T1000 (cell line): ENCODE results near the gene DBNDD1.
A peak's percentile ranks its signal among the peaks of the same experiment; 100 is the strongest.

ENCODE experiments used
- DNase-seq: peaks from one replicate; lab custom pipeline; 2025; ENCODE audit warnings: mixed read lengths; lab: John Stamatoyannopoulos, UW

The DBNDD1 gene

DNA sequence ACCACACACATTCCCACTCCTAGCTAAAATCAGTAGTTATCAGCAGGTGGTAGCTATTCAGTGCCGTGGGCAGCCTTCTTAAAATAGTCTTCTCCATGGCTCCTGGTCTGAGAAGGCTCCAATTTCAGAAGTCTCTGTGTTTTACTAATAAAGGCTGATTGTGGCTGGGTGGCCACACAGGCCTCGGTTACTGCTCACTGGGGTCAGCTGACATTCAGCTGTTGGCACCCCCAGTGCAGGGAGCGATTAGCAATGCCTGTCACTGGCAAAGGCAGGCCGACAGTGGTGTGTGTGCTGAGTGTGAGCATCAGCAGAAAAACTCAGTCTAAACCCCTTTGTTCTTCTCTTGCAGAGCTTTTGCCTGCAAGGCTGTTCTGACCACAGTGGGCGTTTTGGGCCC lies 16.6 kb upstream of the DBNDD1 start:
- DNase-seq, result no peak

DNA sequence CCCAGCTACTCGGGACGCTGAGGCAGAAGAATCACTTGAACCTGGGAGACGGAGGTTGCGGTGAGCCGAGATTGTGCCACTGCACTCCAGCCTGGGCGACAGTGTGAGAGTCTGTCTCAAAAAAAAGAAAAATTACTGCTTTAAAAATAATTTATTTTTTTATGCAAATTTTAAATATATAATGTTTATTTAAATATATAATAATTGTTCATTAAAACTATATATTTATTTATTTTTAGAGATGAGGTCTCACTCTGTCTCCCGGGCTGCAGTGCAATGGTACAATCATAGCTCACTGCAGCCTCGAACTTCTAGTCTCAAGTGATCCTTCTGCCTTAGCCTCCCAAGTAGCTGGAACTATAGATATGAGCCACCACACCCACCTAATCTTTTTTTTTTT lies 15.2 kb upstream of the DBNDD1 start:
- no peak for DNase-seq

DNA sequence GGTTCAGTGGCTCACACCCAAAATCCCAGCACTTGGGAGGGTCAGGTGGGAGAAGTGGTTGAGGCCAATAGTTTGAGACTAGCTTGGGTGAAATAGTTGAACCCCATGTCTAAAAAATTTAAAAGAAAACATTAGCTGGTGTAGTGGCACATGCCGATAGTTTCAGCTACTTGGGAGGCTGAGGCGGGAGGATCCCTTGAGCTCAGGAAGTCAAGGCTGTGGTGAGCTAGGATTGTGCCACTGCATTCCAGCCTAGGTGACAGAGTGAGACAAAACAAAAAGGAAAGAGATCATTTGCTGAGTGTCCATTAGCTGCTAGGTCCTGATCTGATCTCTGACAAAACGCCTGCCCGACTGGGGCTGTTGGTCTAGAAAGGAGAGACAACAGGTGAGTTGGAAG lies 14.1 kb upstream of the DBNDD1 start:
- no peak for DNase-seq

DNA sequence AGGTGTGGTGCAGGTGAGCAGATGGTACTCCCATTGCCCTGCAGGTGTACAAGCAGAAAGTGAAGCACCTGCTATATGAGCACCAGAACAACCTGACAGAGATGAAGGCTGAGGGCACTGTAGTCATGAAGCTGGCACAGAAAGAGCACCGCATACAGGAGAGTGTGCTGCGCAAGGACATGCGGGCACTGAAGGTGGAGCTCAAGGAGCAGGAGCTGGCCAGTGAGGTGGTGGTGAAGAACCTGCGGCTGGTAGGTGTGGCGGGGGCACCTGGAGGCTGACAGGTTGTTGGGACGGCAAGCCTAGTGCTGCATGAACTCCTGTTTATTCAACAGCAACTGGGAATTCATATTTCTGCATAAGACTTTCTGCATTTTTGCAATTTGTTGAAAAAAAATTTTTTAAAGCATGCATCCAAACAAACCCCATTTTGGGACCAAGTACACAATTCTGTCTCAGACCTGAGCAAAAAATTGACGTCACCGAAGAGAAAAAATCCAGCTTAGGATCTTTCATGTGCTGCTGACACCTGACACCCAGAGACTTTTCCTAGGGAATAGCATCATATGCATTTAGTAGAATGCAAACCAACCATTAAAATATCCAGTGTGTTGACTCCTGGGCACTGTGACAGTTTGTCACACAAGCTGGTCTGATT lies 13.5 kb upstream of the DBNDD1 start:
- no peak for DNase-seq

DNA sequence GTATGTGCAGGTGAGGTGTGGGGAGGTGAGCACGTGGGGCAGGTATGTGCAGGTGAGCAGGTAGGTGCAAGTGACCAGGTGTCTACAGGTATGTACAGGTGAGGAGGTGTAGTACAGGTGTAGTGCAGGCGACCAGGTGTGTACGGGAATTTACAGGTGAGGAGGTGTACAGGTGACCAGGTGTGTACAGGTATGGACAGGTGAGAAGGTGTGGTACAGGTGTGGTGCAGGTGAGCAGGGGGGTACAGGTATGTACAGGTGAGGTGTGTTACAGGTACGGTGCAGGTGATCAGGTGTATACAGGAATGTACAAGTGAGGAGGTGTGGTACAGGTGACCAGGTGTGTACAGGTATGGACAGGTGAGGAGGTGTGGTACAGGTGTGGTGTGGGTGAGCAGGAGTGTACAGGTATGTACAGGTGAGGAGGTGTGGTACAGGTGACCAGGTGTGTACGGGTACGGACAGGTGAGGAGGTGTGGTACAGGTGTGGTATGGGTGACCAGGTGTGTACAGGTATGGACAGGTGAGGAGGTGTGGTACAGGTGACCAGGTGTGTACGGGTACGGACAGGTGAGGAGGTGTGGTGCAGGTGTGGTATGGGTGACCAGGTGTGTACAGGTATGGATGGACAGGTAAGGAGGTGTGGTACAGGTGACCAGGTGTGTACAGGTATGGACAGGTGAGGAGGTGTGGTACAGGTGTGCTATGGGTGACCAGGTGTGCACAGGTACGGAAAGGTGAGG lies 12.8 kb upstream of the DBNDD1 start:
- DNase-seq, result no peak

DNA sequence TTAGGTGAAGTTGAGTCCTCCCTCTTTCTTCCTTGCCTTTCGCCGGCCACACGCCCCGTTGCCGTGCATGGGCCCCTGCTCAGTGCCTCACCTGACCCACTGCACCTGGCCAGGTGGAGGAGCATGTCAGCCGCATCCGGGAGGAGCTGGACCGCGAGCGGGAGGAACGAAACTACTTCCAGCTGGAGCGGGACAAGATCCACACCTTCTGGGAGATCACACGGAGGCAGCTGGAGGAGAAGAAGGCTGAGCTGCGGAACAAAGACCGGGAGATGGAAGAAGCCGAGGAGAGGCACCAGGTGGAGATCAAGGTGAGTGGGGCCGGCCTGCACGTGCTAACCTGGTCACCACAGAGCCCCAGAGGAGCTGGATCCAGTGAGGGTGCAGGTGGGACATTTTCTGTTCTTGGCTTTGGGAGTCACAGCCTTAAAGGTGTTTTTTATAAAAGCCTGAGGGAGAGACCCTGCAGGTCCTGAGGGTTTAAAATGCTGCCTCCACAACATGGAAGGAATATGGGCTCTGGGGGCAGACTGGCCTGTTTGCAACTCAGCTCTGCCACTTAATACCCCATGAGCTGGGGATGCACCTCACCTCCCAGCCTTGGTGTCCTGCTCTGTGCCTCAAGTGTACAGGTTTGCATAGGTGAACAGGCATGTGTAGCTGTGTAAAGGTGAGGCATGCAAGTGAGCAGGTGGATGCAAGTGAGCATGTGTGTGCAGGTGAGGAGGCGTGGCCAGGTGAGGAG lies 12.1 kb upstream of the DBNDD1 start:
- DNase-seq, result no peak

DNA sequence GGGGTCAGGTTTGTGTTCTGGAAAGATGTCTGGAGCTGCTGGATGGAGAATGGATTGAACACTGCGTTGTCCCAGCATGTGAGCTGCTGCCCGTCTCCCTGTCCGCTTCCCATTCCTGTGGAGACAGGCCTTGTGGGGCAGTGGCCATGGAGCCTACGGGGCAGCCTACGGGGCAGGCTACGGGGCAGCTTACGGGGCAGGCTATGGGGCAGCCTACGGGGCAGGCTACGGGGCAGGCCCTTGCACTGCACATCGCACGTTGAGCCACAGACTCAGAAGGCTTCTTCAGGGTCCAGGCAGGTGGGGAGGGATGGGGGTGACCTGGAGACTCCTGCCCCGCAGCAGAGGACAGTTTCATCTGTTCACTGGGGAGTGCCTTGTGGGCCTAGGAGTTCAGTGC lies 9.7 kb upstream of the DBNDD1 start:
- DNase-seq, result no peak

DNA sequence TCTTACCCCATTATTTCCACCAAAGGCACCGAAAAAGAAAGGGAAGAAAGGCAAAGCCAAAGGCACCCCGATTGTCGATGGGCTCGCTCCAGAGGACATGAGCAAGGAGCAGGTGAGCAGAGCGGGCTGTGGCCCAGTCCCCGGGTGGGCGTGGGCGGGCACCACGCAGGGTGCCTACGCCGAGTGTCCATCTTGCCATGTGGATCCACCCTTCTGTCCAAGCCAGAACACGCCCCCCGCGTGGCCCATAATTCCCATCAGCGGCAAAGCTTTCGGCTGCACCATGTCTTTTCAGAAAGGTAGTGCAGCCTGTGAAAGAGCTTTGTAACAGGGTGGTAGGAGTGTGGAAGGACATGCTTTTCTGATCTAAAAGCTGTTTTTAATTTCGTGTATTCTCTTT lies 8.4 kb upstream of the DBNDD1 start:
- no peak for DNase-seq

DNA sequence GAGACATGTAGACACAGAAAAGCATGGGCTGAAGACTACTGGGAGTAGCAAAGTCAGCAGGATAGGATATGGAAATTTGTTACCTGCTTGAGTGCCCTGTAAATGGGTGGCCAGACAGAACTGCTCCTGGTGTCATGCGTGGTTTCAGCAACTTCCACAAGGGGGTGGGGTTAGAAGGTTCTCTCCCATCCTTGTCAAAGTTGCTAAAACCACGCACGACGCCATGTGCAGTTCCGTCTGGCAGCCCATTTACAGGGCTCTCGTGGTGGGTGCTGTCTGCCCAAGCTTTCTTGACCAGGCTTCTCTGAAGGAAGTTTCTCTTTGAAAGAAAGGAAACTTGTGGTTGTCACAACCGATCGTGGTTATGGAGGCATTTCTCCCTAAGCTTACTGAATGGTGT lies 6.9 kb upstream of the DBNDD1 start:
- no peak for DNase-seq

DNA sequence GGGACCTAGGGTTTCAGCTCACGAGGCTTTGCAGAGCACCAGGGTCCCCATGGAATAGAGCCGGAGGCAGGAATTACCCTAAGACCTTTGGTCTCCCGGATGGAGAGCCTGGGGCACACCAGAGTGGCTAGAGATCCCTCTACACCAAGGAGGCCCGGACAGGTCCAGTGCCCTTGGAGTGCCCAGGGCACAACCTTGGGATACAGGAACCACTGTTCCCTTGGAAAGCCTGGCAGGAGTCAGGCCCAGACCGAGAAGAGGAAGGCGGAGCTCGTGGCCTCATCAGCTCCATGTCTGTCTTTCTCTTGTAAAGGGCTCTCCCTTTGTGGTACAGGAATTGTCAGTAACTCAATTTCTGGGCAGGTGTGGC lies 3.8 kb upstream of the DBNDD1 start:
- DNase-seq, result no peak

DNA sequence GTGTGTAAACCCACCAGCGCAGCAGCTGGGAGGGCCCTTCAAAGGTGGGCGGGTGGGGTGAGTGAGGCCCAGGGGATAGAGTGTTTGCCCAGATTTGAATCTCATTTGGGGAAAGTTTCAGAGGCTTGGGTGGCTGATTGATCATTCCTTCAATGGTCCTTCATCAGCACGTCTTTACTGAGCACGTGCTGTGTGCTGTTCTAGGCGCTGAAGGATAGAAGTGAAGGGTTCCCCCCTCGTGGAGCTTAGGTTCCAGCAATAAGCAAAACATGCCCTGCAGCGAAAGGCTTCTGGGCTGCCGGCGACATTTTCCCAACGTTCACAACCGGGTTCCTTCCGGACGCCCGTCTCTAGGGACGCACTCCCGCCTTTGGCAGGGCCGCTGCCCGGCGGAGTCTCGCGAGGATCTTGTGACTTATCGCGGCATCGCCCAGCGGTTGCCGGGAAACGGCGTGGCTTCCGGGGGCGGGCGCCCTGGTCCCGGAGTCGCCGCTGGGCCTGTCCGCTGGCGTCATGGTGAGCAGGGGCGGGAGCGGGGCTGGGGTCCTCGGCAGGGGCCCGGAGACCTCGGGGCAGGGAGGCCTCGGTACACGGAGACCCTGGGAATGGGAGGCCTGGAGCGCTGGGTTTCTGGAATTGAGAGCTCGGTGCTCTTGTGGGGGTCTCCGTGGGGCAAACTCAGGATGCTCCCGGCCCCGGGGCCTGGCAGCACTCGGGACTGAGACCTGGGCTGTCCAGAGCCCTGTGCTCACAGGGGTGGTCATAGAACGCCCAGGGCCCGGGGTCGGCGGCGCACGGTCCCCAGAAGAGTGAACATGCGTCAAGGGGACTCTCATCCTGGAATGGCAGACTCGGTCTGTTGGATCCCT lies 3.2 kb upstream of the DBNDD1 start:
- peak; percentile 72 for DNase-seq

DNA sequence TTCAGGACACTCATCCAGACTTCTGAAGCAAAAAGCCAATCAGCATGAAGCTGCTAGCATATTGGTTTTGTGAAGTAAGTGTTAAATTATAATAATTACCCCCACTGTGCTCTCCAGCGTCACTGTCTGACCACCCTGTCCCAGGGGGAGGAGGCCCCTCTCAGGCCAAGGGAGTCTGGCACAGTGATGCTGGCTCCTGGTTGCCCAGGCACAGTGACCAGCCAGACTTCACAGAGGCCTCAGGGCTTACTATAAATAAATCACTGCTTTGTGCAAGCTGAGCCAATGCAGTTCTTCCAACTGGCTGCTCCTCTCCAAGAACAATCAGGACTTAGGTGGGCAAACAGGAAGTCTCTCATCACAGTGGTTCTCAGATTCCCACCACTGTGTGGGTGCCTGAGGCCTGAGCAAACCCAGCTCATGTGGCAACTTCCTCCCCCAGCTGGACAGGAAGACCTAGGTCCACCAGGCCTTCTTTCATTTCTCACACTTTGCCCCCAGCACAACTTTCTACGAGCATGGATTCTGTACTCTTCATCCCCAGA lies 1.7 kb upstream of the DBNDD1 start:
- no peak for DNase-seq

DNA sequence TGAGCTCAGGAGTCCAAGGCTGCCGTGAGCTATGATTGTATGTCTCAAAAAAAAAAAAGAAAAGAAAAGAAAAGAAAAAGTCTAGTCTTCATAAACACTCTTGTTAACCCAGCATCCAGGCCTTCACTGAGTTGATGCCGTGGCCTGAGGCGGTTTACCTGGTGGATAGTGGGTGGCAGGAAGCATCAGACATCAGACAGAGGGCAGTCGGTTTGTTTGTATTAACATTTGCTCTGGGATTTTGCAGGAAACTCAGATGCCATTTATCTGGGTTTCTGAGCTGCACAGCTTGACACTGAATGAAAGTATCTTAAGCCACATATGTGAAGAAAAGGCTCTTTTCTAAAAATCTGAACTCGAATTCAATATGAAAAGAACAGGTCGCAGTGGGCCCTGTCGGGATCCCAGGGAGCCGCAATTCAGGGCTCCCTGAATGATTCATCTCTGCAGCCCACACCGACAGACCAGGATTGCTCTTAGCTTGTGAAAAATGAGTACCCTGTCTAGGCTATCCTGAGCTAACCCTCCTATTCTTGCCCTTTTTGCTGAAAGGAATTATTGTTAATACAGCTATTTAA lies 1.1 kb upstream of the DBNDD1 start:
- DNase-seq, result no peak

DNA sequence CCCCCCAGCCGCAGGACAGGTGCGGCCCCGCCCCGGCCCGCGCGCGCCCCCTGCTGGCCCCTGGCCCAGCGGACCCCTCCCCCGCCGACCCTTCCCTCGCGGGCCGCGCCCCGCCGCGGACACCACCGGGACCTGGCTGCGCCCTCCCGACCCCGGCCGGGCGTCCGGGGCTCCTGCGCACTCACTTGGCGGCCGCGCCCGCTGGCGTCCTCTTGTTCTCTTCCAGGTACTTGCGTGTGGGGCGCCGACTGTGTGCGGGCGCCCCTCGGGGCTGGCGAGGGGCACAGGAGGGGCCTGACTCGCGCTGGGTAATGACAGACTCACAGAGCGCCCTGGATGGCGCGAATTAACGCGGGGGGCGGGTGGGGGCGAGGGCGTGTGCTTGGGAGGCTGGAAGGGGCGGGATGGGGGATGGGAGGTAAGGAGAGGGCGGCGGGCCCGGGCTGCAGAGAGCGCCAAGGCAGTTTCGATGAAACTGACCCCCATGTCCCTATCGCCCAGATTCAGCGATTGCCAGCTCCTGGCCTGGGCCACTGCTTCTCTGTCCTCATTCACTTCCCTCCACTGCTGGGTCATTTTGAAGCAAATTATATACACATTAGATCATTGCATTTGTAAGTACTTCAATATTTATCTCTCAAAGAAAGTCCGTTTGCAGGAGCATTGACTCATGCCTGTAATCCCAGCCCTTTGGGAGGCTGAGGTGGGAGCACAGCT lies 445 bp upstream of the DBNDD1 start:
- no peak for DNase-seq

DNA sequence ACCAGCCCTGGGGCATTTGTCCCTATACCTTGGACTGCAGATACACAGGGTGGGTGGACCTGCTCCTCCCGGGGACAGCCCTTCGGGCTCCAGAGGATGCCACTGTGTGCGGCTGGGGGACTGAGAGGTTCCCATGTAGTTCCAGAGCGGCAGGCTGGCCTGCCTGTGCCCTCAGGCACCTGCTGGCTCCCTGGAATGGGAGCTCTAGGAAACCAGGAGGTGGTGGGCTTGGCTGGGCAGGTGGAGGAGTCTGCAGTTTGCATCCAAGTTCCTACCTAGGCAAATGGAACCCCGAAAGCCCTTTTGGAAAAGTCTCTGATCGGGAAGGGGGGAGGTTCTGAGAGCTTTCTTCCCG lies 982 bp downstream of the DBNDD1 start:
- DNase-seq, result no peak

DNA sequence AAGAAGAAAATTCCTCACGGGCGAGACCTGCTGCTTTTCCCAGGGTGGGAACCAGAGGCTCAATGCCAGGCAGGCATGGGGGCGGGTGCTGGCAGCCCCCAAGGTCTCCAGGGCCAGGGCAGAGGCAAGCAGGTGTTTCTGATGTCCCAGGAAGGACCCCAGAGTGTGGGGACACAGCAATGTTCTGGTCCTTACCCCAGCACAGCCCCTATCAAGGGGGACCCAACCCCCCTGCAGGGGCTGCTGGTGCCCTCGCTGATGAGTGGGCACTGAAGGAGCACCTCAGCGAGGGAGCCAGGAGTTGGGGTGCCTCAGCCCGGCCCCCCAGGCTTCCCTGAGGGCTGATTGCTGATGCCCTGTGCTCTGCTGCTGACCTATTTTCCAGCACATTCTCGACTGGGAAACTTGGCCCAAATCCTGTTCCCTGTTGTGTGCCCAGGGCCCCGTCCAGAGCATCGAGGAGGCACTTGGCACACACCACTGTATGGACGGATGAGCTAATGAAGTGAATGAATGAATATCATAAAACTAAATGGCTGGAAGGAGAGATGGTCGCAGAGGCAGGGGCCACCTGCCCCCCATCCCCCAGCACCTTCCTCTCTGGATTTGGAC lies 2.8 kb downstream of the DBNDD1 start:
- DNase-seq, result no peak

DNA sequence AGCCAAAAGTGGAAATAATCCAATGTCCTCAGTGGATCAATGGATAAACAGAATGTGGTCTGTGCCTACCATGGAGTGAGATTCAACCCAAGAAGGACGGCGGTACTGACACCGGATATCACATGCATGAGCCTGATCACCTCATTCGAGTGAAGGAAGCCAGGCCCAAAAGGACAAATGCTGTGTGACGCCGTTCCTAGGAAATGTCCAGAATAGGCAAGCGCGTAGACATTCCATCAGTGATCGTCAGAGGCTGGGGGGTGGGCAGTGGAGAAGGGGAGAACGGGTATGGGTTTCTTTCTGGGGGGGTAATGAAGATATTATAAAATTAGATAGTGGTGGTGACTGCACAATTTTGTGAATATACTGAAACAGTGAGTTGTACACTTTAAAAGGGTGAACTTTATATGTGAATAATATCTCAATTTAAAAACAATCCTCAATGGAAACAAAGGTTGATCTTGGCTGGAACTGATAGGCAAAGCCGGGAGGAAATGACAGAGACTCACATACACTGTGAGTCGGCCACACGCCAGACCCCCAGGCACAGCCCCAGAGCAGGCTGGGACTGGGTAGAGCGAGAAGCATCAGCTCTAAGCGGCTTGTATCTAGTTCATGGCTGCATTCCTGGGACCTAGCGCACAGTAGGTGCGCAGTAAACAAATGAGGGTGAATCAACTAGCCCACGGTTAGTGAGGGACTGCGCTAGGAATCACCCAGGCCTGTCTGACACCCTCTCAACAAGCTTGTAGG lies 3.5 kb downstream of the DBNDD1 start:
- DNase-seq, result no peak

DNA sequence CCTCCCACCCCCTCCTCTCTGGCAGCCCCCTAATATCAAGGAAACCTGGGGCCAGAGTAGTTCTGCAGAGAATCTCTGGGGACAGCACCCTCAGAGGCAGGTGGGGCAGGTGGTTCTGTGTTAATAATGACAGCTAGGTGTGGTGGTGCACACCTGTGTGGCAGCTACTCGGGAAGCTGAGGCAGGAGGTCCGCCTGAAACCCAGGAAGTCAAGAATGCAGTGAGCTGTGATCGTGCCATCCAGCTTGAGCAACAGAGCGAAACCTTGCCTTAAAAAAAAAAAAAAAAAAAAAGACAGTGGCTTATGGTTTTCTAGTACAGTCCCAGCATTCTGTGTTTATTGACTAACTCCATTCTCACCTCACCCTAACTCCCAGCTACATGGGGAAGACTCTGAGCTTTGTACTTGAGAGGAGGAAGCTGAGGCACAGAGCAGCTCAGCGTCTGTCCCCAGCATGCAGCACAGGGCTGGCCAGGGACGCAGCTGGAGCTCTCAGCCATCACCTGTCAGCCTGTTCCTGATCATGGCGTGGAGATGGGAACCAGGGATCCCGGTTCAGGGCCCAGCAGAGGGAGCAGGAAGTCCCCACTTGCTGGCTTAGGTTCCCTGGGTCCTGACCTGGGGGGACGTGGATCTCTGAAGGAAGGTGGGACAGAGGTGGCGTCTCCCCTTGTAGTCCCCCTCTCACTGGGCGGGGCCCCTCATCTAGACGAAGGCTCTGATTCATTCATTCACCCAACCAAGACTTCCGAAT lies 6.1 kb downstream of the DBNDD1 start:
- no peak for DNase-seq

DNA sequence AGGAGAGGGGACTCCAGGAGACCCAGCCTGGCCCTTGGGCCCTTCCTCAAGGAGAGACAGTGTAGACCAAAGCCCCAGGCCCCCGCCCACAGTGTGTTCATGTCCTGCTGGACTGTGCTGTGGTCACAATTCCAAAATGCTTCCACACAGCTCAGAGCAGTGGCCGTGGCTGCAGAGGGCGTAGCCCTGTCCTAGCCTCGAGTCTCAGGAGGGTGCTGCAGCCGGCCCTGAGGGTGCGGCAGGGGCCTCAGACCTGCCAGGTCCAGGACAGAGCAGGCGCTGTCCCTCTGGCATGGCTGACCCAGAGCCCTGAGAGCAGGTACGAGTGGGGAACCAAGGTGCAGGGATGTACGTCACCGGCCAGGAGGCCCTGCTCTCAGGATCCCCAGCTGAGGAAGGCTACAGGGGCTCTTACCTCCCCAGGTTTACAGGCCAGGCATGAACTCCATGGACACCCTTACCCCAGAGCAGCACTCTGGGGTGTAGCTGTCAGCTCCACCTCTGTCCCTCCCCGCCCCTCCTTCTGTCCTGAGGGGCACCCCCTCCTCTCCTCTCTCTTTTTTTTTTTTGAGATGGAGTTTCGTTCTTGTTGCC lies 7.3 kb downstream of the DBNDD1 start:
- DNase-seq, result no peak
